IMR-90 (cell line): ENCODE results near the gene FRMD3. TPM values are rescaled to one million over a fixed set of nuclear protein-coding genes. Genes with fewer than 3 reads are reported as not detected.

Experiments used
- ATAC-seq: fragments of 200-7000 bp; cut with Tn5 transposase; 2 replicates; pipeline ENCODE4 v1.9.1; 2020; ENCODE audit warnings: low read depth, mild to moderate bottlenecking, moderate library complexity
- BruUV-seq: library from RNA; stranded (reverse); fragments of 400-500 nt; replicated peaks from 2 replicates; lab custom pipeline; 2021; lab: Mats Ljungman, UMichigan
- CTCF ChIA-PET: fragments of 300-600 bp; formaldehyde crosslinking; extraction: SDS; loops from one replicate; lab custom pipeline; 2021; ENCODE audit warnings: antibody characterized with exemption; lab: Yijun Ruan, JAX
- POLR2A ChIA-PET: fragments of 300-600 bp; sonication (Branson Sonifier 250); formaldehyde crosslinking; loops from one replicate; lab custom pipeline; 2022; ENCODE audit warnings: antibody characterized with exemption; ENCODE audit not compliant: unreplicated experiment; lab: Charles Lee
- DNase-seq: peaks from one replicate; pipeline ENCODE4 v3.0.0; 2013
- H2AFZ ChIP-seq: replicated peaks from 2 replicates; pipeline ENCODE3; 2013; ENCODE audit warnings: low read length, mild to moderate bottlenecking; ENCODE audit not compliant: poor library complexity
- H2AK5ac ChIP-seq: 2 replicates; pipeline ENCODE4 v1.6.1; 2013; ENCODE audit warnings: low read depth, low read length, inconsistent platforms
- H2AK9ac ChIP-seq: replicated peaks from 2 replicates; pipeline ENCODE3; 2013; ENCODE audit warnings: mild to moderate bottlenecking, low read depth, low read length, moderate library complexity; ENCODE audit not compliant: poor library complexity
- H2BK120ac ChIP-seq: 2 replicates; pipeline ENCODE4 v1.6.1; 2013; ENCODE audit warnings: low read depth, low read length, inconsistent platforms
- H2BK15ac ChIP-seq: 3 replicates; pipeline ENCODE4 v1.6.1; 2013; ENCODE audit warnings: low read depth, low read length, inconsistent platforms
- H2BK20ac ChIP-seq: 2 replicates; pipeline ENCODE4 v1.6.1; 2013; ENCODE audit warnings: low read depth, mild to moderate bottlenecking, inconsistent platforms, low read length, moderate library complexity
- H2BK5ac ChIP-seq: 2 replicates; pipeline ENCODE4 v1.6.1; 2013; ENCODE audit warnings: mild to moderate bottlenecking, low read depth, low read length, inconsistent platforms; ENCODE audit not compliant: poor library complexity, severe bottlenecking
- H3K14ac ChIP-seq: replicated peaks from 2 replicates; pipeline ENCODE4 v1.6.1; 2013; ENCODE audit warnings: low read depth, low read length, inconsistent platforms
- H3K18ac ChIP-seq: 2 replicates; pipeline ENCODE4 v1.6.1; 2013; ENCODE audit warnings: low read depth, low read length, control low read depth
- H3K23ac ChIP-seq: 2 replicates; pipeline ENCODE4 v1.6.1; 2013; ENCODE audit warnings: low read depth, low read length, inconsistent platforms
- H3K27ac ChIP-seq: 2 replicates; pipeline ENCODE4 v1.5.1; 2013; ENCODE audit warnings: mild to moderate bottlenecking, control low read depth, low read length; ENCODE audit not compliant: insufficient read depth
- H3K27me3 ChIP-seq: 2 replicates; pipeline ENCODE4 v1.6.1; 2013; ENCODE audit warnings: low read length; ENCODE audit not compliant: control insufficient read depth, insufficient read depth
- H3K36me3 ChIP-seq: 2 replicates; pipeline ENCODE4 v1.6.1; 2013; ENCODE audit warnings: low read length, mixed read lengths; ENCODE audit not compliant: control insufficient read depth, insufficient read depth
- H3K4ac ChIP-seq: 2 replicates; pipeline ENCODE4 v1.6.1; 2013; ENCODE audit warnings: low read depth, low read length, inconsistent platforms
- H3K4me1 ChIP-seq: 2 replicates; pipeline ENCODE4 v1.6.1; 2013; ENCODE audit warnings: low read length, mixed read lengths; ENCODE audit not compliant: control insufficient read depth, insufficient read depth
- H3K4me2 ChIP-seq: 2 replicates; pipeline ENCODE4 v1.6.1; 2013; ENCODE audit warnings: low read depth, mild to moderate bottlenecking, control low read depth, low read length, moderate library complexity
- H3K4me3 ChIP-seq: 2 replicates; pipeline ENCODE4 v1.5.1; 2013; ENCODE audit warnings: low read depth, mild to moderate bottlenecking, control low read depth, low read length, moderate library complexity; ENCODE audit not compliant: insufficient read depth
- H3K56ac ChIP-seq: 2 replicates; pipeline ENCODE4 v1.6.1; 2013; ENCODE audit warnings: low read length, inconsistent platforms; ENCODE audit not compliant: insufficient read depth; ENCODE audit errors: extremely low read depth
- H3K79me1 ChIP-seq, 2 experiments: 2 replicates each; pipeline ENCODE4 v1.6.1; 2013; ENCODE audit warnings: low read length in 2 of 2, inconsistent platforms in 1 of 2, low read depth in 1 of 2
- H3K9ac ChIP-seq: 2 replicates; pipeline ENCODE4 v1.6.1; 2013; ENCODE audit warnings: low read depth, low read length, control low read depth
- H3K9me1 ChIP-seq: 2 replicates; pipeline ENCODE4 v1.6.1; 2013; ENCODE audit warnings: low read length, inconsistent platforms; ENCODE audit not compliant: insufficient read depth
- H3K9me3 ChIP-seq: 2 replicates; pipeline ENCODE4 v1.6.1; 2013; ENCODE audit warnings: low read length; ENCODE audit not compliant: control insufficient read depth, insufficient read depth
- H4K20me1 ChIP-seq: 2 replicates; pipeline ENCODE4 v1.6.1; 2013; ENCODE audit warnings: low read length, inconsistent platforms; ENCODE audit not compliant: insufficient read depth
- H4K5ac ChIP-seq: 2 replicates; pipeline ENCODE4 v1.6.1; 2013; ENCODE audit warnings: mild to moderate bottlenecking, low read depth, low read length, control low read depth
- H4K8ac ChIP-seq, 2 experiments: 2 replicates each; pipeline ENCODE4 v1.6.1; 2013; ENCODE audit warnings: low read depth in 2 of 2, low read length in 2 of 2, control low read depth in 1 of 2, inconsistent platforms in 1 of 2
- H4K91ac ChIP-seq: 2 replicates; pipeline ENCODE4 v1.6.1; 2013; ENCODE audit warnings: low read depth, low read length, inconsistent platforms; ENCODE audit not compliant: insufficient read depth
- BHLHE40 ChIP-seq: fragments of 150-350 bp; IDR thresholded peaks from 2 replicates; pipeline ENCODE4 v1.6.1; 2016; ENCODE audit warnings: mild to moderate bottlenecking, low read depth, low read length
- MXI1 ChIP-seq: IDR thresholded peaks from 2 replicates; pipeline ENCODE4 v1.6.1; 2012; ENCODE audit warnings: low read depth, mild to moderate bottlenecking, low read length, moderate library complexity, borderline replicate concordance
- RFX5 ChIP-seq: IDR thresholded peaks from 2 replicates; pipeline ENCODE4 v1.8.0; 2012; ENCODE audit warnings: low read depth, mild to moderate bottlenecking, low read length, moderate library complexity
- SMC3 ChIP-seq: fragments of 150-350 bp; IDR thresholded peaks from 2 replicates; pipeline ENCODE4 v1.6.1; 2016; ENCODE audit warnings: low read depth, mild to moderate bottlenecking, antibody characterized with exemption, low read length, moderate library complexity
- USF2 ChIP-seq: fragments of 150-350 bp; IDR thresholded peaks from 2 replicates; pipeline ENCODE4 v1.6.1; 2017; ENCODE audit warnings: mild to moderate bottlenecking, antibody characterized with exemption, low read length, low read depth
- WGBS, 2 experiments: methylation state at CpG; one replicate each; pipeline versions ENCODE4 v1.1.5 to v1.1.7; 2013; ENCODE audit warnings: missing lambda C conversion rate in 2 of 2; ENCODE audit not compliant: insufficient read length in 1 of 2; ENCODE audit errors: extremely low coverage in 2 of 2; 5-methylcytosine and 5-hydroxymethylcytosine counted together
- dilution Hi-C: fragments of 300-500 bp; cut with HindIII; formaldehyde crosslinking; loops from one replicate; pipeline ENCODE4 v1.14.3; 2018; ENCODE audit warnings: low sequenced_read_pairs; ENCODE audit not compliant: unreplicated experiment
- in situ Hi-C: fragments of 300-500 bp; cut with MboI; formaldehyde crosslinking; loops from 3 replicates; pipeline ENCODE4 v1.14.3; 2019; ENCODE audit warnings: low sequenced_read_pairs, inconsistent platforms, mixed read lengths
- intact Hi-C: fragments of 100-400 bp; cut with micrococcal nuclease; formaldehyde crosslinking; loops from 2 replicates; pipeline ENCODE4 v1.10.0; 2022
- polyA plus RNA-seq, 3 experiments: library from polyadenylated mRNA; depleted of rRNA; stranded (reverse); fragments of >200 nt; gene quantifications; 2 replicates each; pipeline ENCODE4 v1.2.3, GENCODE V29; 2012; ENCODE audit warnings: low replicate concordance in 1 of 3
- total RNA-seq: library from RNA; depleted of rRNA; stranded (reverse); fragments of >200 nt; gene quantifications from 2 replicates; pipeline ENCODE4 v1.2.3, GENCODE V29; 2012
- TF ChIP-seq, protein P1 (sequence below): fragments of 150-350 bp; IDR thresholded peaks from 2 replicates; pipeline ENCODE4 v1.6.1; 2016; ENCODE audit warnings: low read depth, mild to moderate bottlenecking, low read length, moderate library complexity, borderline replicate concordance
- TF ChIP-seq, protein P2 (sequence below): conservative IDR thresholded peaks from 2 replicates; pipeline ENCODE4 v1.5.1; 2012; ENCODE audit warnings: mild to moderate bottlenecking, low read depth, low read length, improper control_type of control experiment

FRMD3 gene
- total and polyA plus RNA-seq, 2 of the 4 experiments (the other 2 are of a cell fraction): 0.02 to 0.18 TPM

DNA sequence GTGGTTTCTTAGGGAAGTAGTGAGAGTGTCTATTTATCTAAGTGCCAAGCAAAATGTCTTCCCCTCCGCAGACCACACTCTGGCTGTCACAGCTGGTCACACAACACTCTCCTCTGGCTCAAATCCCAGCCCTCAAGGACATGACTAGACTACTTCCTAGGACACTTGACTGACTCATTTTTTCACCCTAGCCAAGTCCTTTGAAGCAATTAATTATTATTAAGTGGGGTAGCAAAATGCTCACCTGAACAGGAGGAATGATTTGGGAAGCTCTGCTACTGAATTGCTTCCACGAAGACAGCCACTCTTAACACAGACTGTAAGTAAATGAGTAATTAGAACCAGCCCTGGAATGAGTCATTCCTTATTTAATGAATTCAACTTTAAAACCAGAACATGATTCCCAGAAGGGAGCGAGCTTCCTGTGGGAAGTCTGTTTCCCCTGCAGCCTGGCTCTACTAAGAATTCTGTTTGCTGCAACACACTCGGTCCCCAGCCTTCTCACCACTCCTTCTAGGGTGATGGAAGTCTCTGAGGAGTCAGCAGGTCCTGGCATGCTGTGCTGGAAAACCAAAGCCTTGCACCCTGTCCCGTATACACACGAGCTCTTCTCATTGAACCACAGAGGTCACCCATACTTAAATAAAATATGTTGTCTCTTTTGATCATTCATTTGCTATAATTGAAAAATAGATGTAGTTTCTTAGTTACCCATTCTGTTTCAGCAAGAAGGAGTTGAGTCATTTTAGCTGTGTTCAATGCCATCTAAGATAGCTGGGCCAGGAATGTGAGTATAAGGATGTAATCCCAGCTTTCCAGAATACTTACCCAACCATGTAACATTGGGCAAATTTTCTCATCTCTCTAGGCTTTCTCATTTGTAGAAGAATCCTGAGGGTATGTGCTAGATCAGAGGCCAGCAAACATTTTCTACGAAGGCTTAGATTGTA, 256.6 kb downstream of the FRMD3 start:
- no peak overlapping the region for H2AK5ac ChIP-seq
- no peak for ATAC-seq
- H3K23ac ChIP-seq: no peak overlapping the region
- H2BK5ac ChIP-seq: no peak overlapping the region
- H4K5ac ChIP-seq: no peak overlapping the region
- no peak overlapping the region for H2BK120ac ChIP-seq
- CTCF ChIA-PET: no interaction called here
- H3K14ac ChIP-seq: no peak overlapping the region
- H3K36me3 ChIP-seq: no peaks in the 10 kb centered on the region
- H3K4me1 ChIP-seq: no peaks in the 10 kb centered on the region
- no peaks in the 10 kb centered on the region for H3K79me1 ChIP-seq
- no peaks in the 10 kb centered on the region for H4K20me1 ChIP-seq
- dilution Hi-C loops: no loop called here
- POLR2A ChIA-PET: no interaction called here
- H3K27me3 ChIP-seq: no peaks in the 10 kb centered on the region
- H4K8ac ChIP-seq: no peak overlapping the region
- H3K9me3 ChIP-seq: peaks cover 3% of the 10 kb centered on the region; the same call in 1 of the 2 replicates
- H4K91ac ChIP-seq: no peak overlapping the region
- intact Hi-C loops: no loop called here
- TF ChIP-seq USF2 (no peak), SMC3 (no peak), RFX5 (no peak), BHLHE40 (no peak), MXI1 (no peak)
- TF ChIP-seq, protein P1, sequence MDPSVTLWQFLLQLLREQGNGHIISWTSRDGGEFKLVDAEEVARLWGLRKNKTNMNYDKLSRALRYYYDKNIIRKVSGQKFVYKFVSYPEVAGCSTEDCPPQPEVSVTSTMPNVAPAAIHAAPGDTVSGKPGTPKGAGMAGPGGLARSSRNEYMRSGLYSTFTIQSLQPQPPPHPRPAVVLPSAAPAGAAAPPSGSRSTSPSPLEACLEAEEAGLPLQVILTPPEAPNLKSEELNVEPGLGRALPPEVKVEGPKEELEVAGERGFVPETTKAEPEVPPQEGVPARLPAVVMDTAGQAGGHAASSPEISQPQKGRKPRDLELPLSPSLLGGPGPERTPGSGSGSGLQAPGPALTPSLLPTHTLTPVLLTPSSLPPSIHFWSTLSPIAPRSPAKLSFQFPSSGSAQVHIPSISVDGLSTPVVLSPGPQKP: no peak
- TF ChIP-seq, protein P2, sequence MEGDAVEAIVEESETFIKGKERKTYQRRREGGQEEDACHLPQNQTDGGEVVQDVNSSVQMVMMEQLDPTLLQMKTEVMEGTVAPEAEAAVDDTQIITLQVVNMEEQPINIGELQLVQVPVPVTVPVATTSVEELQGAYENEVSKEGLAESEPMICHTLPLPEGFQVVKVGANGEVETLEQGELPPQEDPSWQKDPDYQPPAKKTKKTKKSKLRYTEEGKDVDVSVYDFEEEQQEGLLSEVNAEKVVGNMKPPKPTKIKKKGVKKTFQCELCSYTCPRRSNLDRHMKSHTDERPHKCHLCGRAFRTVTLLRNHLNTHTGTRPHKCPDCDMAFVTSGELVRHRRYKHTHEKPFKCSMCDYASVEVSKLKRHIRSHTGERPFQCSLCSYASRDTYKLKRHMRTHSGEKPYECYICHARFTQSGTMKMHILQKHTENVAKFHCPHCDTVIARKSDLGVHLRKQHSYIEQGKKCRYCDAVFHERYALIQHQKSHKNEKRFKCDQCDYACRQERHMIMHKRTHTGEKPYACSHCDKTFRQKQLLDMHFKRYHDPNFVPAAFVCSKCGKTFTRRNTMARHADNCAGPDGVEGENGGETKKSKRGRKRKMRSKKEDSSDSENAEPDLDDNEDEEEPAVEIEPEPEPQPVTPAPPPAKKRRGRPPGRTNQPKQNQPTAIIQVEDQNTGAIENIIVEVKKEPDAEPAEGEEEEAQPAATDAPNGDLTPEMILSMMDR: no peak
- H3K9me1 ChIP-seq: no peaks in the 10 kb centered on the region
- no peak overlapping the region for H3K9ac ChIP-seq
- H3K4me3 ChIP-seq: no peak overlapping the region
- no peak for DNase-seq
- no peak overlapping the region for H2AK9ac ChIP-seq
- no peak overlapping the region for H3K4me2 ChIP-seq
- H2AFZ ChIP-seq: no peak overlapping the region
- H3K18ac ChIP-seq: no peak overlapping the region
- H3K27ac ChIP-seq: no peak overlapping the region
- BruUV-seq: no TSS peak
- in situ Hi-C loops: no loop called here
- H3K4ac ChIP-seq: no peak overlapping the region
- no peak overlapping the region; the same call in 1 of the 2 replicates for H3K56ac ChIP-seq
- no peak overlapping the region for H2BK20ac ChIP-seq
- H2BK15ac ChIP-seq: no peak overlapping the region
- WGBS, 2 experiments: 80% methylated on average over 1 of the region's 7 CpGs; no CpG with 5 or more reads in 1 of the 2 experiments
